Stimulated activated CD8-positive, alpha-beta memory T cell treated with anti-CD3 and anti-CD28 coated beads, Interleukin-12 subunit alpha, Interleukin-12 subunit beta, amount 100 ng/mL, for 24 hours (primary cell): Measurements from ENCODE around the gene CMIP.

Experiments
- DNase-seq: peaks from one replicate; pipeline ENCODE4 v3.0.0-alpha.2; 2020; ENCODE audit errors: extremely low read depth

Gene CMIP

DNA sequence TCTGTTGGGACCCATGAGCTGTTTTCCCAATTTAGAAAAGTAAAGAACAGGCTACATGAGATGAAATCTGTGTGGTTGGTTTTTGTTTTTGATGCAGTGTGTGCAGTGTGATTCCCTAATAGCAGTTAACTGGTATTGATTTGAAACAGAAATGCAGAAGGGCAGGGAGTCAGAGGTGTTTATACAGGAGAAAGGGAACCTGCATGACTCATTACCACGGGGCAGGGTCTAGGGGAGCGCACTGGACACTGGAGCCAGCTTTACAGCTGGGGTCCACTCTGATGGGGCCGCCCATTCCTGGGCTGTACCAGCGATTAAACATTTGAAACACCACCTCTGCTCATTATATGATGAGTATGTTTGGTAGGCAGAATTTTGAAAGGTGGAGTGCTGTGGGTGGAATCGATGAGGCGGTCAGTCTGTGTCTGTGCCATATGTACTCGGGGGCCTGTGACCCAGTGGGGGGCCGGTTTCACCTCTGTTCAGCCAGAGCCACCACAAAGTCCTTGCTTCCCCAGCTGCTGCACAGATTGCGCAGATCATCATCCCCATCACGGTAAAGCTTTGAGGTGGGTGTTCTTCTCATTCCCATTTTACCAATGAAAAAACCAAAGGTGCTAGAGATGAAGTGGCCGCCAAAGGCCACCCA is 142.5 kb downstream of the CMIP start:
- no peak for DNase-seq

DNA sequence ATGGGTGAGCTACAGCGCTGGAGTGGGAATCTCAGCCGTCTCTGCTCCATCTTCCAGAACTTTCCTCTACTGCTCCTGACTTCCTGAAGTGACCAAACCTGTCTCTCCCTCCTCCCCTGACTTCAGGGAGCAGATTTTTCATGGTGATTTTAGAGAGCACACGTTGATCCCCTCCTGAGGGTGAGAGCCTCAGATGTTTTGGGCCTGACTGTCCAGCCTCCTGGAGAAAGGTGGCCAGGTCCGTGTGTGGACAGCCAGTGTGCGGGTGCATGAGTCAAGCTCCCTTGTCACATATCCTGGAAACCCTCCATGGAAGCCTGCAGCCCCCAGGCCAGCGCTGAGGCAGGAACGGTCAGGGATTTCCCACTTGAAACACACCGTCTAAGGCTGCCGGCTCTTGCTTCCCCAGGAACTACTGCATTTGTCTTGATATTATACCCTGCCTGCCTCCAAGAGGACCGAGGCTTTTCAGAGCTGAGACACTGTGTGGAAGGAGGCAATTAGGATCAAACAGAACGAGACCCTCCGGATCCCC is 143.1 kb downstream of the CMIP start:
- DNase-seq = no peak

DNA sequence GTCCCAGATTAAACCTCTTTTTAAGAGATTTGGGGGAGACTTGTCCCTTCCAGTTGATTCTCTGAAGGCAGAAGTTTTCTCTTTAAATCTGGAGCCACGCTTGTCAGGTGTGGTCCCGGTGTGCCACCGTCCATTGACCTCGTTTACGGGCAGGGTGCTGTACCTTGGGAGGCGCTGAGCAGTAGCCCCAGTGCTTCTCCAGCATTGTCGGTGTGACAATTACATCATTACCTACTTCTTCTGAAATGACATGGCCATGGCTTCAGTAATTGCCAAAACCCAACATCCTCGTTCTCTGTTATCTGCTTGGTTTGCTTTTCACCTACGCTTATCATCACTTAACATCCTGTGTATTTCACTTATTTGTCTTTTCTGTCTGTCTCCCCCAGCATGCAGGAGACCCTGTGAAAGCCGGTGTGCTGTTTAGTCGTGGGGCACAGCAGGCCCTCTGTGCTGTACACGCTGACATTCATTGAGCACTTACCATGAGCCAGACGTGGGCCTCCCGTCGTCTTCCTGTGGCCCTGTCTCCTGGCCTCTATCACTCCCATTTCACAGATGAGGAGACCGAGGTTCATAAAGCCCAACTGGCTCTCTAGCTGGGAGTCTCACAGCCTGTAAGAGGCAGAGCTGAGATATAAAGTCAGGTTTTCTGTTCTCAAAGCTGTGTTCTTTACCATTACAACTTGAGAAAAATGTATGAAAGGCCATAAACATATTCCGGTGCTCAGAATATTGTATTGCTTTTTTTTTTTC is 143.9 kb downstream of the CMIP start:
- DNase-seq = no peak

DNA sequence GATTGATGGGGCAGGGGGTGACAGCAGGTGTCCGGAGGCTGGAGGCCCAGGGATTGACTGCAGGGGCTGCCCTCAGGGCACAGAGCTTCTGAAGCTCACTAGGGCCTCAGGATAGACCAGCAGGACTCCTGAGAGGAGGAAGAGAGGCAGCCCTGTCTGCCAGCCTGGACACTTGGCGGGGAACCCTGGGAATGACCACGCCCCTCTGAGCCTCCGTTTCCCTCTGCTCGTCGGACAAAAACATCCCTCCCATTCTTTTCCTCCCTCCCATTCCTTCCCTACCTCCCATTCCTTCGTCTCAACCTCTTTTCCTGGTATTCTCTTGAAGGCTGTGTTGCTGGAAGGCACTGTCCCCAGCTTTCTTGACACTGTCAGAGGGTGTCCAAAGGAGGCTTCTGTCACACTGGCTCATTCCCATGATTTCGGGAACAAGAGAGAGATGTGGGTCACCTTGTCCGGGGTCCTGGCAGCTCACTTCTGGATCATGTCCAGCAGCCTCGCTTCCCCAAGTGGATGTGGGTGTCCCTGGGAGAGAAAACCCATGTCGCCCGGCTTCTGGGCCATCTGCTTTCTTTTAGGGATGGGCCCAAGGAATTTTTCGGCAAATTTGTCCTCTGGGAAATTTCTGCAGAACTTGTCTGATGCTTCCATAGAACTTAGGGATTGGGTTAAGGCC is 145.5 kb downstream of the CMIP start:
- DNase-seq = no peak

DNA sequence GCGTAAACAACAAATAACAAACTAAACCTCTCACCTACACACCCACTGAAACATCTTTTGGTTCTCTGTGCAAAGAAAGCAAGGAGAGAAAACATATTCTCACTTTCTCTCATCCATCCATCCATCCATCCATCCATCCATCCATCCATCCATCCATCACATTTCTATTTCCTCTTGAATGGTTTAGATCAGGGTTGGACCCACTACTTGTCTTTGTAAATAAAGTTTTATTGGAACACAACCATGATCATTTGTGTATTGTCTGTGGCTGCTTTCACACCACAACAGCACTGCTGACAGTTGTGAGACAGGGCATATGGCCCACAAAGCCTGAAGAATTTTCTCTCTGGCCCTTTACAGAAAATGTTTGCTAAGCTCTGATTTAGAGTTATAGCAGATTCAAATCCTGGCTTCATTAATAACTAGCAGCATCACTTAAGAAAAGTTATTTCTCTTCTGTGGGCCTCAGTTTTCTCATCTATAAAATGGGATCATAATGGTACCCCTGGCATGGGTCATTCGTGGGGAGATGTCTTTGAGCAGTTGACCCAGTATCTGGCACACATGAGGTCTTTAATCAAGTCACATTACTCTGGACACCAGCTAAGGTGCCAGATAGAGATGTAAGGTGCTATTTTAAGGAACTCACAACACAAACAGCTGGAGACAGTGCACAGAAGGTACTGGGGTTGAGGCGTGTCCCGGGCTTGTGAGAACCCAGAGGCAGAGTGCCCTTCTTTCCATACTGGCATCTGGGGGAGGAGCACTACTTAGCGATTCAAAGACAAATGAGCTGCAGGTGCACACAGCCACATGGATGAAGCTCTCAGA is 146.3 kb downstream of the CMIP start:
- DNase-seq = no peak

DNA sequence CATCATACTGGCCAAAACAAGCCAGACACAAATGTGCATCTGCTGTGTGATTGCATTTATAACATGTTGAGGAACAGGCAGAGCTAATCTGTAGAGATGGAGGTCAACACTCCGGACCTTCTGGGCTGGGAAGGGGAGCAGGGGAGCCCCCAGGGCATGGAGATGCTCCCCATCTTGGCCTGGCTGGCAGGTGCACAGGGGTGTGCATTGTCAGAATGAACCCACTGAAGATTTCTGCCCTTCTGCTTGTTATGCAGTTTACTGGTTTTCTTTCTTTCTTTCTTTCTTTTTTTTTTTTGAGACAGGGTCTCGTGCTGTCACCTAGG is 146.9 kb downstream of the CMIP start:
- no peak for DNase-seq

DNA sequence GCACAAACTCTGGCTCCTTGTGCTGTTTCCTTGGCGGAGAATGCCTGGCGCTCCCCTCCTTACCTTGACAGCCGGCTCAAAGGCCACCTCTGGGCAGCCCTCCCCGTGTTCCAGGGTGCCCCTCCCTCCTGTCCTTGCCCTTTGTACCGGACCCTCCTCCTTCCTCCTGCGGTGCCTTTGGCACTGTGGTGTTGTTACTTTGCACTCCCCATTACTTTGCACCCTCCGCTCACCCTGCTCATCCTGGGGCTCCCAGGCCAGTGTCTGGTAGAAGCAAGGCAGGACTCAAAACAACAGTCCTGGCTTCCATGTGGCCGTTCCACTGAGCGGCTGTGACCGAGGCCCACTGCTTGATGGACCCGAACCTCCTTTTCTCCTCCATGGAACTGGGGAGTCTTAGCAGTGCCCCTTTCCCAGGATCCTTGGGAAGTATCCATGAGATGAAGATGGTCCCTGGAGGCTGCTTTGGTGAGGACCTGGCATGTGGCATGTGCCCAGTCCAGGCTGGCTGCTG is 147.8 kb downstream of the CMIP start:
- DNase-seq = no peak

DNA sequence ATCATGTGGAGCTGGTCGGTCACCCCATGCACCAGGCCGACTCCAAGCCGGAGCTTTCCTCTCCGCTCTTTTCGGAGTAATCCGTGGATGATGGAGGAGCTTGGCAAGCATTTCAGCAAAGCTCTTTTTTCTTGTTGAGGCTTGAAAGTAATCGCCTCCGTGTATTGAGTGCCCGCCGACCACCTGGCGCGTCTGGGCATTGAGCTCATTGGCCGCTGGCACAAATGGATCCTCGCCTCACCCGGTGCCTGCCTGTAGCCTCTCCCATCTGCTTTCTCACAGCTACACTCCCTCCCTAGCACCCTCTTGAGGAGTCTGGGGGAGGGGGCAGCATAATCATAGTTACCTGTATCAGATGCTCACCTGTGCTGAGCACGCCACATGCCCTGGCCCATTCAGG is 148.9 kb downstream of the CMIP start:
- no peak for DNase-seq

DNA sequence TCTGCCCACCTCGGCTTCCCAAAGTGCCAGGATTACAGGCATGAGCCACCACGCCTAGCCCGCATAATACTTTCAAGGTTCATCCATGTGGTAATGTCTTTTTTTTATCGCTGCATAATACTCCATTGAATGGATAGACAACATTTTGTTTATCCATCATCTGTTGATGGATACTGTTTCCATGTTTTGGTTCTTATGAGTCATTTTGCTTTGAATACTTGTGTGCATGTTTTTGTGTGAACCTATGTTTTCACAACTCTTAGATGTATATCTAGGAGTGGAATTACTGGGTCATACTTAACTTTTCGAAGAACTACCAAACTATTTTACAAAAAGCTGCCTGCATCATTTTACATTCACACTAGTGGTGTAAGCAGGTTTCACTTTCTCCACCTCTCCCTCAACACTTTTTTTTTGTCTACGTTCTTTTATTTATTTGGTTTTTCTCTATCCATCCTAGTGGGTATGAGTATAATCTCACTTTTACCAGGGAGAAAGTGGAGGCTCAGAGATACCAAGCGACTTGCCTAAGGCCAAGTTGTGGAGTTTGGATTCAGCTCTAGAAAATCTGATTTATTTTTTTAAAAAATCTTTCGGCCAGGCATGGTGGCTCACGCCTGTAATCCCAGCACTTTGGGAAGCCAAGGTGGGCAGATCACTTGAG is 151.2 kb downstream of the CMIP start:
- DNase-seq = no peak

DNA sequence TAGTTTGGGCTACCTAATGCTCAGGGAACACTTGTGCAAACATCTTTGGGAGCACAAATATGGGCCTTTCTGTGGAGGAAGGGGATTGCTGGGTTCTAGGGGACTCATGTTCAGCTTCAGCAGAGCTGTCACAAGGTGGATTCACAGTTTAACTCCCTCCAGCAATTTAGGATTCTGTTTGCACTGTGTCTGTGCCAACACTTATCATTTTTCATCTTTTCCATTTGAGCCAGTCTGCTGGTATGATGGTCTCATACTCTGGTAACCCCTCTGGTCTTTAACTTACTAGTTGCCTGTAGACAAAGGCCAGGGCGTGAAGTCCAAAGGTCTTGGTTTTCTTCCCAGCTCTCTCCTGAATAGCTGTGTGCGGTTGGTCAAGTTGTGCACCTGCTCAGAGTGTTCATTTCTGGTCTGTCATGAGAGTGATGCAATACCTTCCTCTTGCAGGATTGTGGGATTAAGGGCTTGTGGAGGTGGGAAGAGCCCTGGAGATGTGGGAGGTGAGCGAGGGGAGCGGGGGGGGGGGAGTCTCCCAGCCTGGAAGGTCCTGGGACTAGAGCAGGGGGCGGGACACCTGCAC is 152.6 kb downstream of the CMIP start:
- no peak for DNase-seq

DNA sequence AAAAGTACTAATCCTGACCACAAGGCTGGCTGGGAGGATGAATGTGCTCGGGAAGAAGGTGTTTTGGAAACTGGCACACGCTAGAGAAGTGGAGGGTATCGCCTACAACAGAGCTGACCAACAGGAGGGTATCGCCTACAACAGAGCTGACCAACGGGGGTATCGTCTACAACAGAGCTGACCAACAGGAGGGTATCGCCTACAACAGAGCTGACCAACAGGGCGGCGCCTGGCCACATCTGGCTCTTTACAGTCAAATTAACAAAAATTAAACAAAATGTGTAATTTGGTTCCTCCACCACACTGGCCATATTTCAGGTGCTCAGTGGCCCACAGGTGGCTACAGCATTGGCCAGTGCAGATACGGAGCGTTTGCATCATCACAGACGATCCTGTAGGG is 153.5 kb downstream of the CMIP start:
- no peak for DNase-seq

DNA sequence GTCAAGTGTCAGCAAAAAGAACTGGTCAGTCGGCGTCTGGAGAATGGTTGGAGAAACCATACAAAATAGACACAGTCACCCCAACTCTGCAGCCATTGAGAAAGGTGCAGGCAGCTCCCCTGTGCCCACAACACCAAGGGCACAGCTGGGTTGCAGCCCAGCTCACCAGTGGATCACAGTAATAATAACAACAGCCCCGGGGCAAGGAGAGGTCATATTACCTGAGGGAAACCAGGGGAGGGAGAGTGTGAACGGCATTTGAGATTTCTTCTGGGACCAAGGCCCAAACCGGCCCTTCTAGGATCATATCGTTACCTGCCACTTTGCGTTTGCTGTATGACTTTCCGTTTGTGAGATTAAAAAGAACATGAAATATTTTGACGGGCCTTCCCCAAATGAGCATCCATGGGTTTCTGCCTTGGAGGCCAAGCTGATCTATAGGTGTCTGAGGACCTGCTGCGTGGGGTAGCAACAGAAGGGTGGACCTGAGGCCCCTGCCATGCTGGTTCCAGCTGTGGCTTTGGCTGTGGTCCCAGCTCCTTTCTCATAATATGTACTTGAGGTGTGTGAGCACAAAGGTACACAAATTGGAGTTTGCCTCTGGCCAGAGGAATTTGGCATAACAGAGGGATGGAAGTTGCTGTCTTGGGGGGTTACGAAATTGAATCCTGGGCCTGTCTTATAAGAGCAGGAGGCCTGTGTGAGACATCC is 154.6 kb downstream of the CMIP start:
- DNase-seq = no peak

DNA sequence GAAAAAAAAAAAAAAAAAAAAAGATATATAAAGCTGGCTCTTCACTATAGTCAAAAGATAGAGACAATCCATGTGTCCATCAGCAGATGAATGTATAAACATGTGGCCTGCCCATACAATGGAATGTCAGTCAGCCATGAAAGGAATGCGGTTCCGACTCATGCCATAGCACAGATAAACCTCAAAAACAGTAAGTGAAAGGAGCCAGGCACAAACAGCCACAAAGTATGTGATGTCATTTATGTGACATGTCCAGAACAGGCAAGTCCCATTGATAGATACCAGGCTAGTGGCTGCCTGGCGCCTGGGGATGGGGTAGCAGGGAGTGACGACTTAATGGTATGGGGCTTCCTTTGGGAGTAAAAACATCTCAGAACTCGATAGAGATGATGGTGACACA is 155.7 kb downstream of the CMIP start:
- no peak for DNase-seq

DNA sequence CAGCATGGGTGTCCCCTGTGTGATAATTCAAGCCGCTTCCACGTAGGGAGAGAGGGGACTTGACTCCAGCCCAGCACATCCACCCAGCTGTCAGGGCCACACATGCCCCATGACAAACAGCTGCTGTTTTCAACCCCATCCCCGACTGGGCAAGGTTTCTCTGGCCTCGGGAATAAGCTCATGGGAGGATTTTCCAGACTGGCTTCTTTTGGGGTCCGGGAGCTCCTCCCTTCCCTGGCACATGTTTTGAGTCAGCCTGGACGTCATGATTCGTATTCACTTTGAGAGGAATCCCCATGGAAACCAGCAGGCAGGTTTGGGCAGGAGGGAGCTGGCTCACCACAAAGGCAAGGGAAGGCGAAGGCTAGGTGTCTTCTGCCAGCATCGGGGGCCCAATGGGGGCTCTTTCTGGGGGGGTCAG is 156.4 kb downstream of the CMIP start:
- no peak for DNase-seq

DNA sequence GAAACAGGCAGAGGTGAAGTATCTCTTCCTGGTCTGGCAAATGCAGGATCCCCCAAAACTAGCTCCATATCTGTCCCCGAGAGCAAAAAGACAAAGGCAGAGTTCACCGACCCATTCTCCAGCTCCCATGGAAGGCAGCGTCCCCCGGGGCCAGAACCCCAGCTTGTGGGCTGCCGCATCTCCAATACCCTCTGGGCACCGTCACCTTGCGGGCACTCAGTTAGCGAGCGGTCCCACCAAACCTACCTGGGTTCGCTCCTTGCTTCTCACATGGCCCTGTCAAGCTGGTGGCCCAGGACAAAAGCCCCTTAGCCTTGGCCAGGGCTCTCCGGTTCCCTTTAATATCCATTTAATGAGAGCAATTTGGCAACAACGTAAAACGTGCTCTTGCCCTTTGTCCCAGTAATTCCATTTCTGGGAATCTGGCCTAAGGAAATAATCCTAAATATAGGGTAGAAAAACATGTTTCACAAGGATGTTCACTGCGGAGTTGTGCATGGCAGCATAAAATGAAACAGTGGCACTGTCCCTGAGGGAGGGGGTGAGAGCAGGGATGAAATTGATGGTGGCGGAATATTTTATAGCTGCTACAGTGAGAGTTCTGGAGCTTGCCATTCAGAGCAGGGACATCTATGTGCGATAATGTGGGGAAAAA is 157.1 kb downstream of the CMIP start:
- no peak for DNase-seq

DNA sequence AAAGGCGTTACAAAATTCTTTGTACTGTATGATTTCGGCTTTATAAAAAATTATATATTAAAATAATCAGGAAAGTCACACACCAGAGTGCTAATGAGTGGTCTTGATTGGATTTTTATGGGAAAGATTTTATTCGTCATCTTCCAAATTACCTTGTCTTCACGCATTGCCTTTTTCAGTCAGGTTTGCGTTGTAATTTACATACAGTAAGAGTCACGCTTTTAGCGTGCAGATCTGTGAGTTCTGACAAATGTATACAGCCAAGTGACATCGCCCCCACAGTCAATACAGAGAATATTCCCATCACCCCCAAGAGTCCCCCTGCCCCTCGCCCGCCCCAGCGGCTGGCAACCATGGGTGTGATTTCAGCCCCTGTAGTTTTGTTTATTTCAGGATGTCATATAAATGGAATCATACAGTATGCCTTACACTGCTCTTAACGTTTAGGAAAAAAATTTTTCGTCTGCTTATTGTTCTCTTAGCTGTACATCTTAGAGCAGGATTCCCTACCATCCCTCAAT is 157.7 kb downstream of the CMIP start:
- DNase-seq = no peak

DNA sequence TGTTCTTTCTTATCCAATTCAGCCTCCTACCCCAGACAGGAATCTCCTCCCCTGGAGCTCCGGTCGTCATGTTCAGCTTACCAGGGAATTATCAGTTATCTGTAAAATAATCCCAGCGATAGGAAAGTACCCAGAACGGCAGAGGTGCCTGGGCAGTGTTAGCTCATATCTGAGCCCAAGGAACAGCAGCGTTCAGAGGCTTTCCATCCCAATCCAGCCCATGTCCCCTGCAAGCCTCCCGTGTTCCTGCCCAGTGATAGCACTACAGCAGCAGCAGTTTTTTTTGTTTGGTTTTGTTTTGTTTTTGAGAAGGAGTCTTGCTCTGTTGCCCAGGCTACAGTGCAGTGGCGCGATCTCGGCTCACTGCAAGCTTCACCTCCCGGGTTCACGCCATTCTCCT is 158.2 kb downstream of the CMIP start:
- DNase-seq = no peak

DNA sequence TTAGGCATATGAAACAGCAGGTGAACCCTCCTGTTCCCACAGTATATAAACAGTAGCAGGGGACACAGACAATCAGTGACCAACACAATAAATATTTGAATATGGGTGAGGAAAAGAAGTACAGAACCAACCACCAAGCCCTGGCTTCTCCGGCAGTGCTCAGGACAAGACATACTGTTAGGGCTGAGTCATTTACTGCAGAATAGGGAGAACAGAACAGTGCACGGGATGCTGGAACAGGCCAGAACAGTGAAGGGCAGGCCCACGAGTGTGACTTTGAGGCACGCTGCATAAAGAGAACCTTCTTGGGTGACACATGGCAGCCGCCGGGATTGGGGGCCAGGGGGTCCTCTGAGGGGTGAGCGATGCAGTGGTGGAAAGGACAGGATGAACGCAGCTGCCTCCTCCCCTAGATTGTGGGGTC is 160.4 kb downstream of the CMIP start:
- no peak for DNase-seq

DNA sequence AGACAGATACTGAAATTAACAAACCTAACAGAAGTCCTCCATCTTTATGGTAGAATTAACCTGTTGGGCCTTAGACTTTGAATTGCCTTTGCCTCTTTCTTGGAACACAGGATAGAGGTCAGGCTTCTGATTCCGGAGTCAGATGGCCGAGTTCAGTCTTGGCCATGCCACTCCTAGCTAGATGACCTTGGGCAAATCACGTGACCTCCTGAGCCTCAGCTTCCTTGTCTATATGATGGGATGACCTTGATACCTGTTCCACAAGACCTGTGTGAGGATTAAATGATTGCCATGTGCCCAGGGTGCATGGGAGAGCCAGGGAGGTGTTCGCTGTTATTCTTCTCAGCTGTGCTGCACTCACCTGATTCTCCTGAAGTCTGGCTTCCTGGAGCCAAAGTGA is 161.4 kb downstream of the CMIP start:
- no peak for DNase-seq

DNA sequence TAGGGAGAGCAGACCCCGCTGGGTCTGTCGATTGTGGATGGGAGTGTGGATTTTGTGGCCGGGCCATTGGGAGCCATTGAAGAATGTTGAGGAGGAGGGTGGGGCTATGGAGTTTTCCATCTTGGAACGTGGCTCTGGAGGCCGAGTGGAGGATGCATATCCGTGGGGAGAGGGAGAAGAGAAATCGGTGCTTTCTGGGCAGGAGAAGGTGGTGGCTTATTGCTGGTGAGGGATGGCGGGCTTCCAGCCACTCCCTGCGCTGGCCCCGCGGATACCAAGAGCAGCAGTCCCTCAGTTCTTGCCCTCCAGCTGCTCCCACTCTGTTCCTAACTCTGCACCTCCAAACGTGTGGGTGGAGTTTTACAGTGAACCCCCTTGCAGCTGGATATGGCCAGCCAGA is 162.4 kb downstream of the CMIP start:
- DNase-seq = no peak
